ENCODE results near the gene ARHGAP4.

ARHGAP4 gene

DNA sequence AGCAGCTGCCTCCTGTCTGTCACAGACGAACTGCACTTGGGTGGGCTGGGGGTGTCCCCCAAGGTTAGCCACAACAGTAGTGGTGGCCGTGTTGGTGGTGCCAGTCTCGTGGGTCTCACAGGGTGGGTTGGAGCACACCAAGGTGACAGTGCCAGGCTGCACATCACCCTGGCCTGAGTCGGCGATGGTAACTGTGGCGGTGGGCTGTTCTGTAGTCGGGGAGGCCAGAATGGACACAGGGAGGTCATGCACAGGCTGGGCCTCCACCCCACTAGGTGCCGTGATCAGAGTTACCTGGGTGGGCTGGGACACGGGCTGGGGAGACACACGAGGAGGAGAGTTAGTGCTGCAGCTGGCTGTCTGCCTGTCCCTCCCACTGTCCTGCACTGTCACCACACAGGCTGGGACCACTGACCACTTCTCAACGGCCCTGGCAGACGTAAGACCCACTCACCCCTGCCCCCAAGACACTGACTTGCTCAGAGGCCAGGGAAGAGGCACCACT lies 29.2 kb upstream of the ARHGAP4 start:
- no peaks in the 10 kb centered on the region for H3K9me3 Mint-ChIP-seq
- peak overlapping the region; percentile 52 for H3K27ac Mint-ChIP-seq
- peaks cover 18% of the 10 kb centered on the region for H3K36me3 Mint-ChIP-seq (ENCODE audit: low read depth)
- H3K4me3 Mint-ChIP-seq, result no peak overlapping the region
- H3K4me1 Mint-ChIP-seq (ENCODE audit: low read depth), result peaks cover 5% of the 10 kb centered on the region
- no peaks in the 10 kb centered on the region for H3K27me3 Mint-ChIP-seq (ENCODE audit: low read depth)

DNA sequence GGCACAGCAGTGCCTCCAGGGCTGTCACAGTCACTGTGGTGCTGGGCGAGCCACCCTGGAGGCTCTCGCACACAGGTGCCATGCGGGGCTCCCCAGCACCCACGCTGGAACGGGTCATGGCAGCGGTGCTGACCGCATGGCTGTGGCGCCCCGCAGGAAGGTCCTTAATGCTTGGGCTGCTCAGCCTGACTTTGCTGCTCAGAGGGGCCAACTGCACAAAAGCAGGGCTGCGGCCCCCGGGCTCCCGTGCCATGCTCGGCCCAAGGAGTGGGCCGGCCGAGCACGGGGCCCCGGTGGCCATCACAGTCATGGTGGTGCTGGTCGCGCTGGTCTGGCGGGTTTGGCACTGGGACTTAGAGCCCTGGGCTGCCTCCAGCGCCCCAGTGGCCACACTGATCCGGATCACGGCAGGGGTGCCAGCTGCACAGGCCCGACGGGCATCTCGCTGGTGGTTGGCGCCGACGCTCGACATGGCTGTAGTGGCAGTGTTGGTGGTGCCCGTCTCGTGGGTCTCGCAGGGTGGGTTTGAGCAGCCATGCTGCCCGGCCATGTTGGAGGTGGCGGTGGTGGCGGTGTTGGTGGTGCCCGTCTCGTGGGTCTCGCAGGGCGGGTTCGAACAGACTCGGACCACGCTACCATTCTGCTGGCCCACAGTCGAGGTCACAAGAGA lies 28.6 kb upstream of the ARHGAP4 start:
- Mint-ChIP-seq H3K27me3 (ENCODE audit: low read depth) (no peaks in the 10 kb centered on the region), H3K9me3 (no peaks in the 10 kb centered on the region), H3K4me3 (no peak overlapping the region), H3K4me1 (ENCODE audit: low read depth) (peaks cover 6% of the 10 kb centered on the region), H3K27ac (no peak overlapping the region), H3K36me3 (ENCODE audit: low read depth) (peaks cover 19% of the 10 kb centered on the region)

GRCh38 chrX:153953892-153954557 lies 28.0 kb upstream of the ARHGAP4 start:
- no peaks in the 10 kb centered on the region for H3K27me3 Mint-ChIP-seq (ENCODE audit: low read depth)
- peaks cover 21% of the 10 kb centered on the region for H3K36me3 Mint-ChIP-seq (ENCODE audit: low read depth)
- H3K4me3 Mint-ChIP-seq, result no peak overlapping the region
- H3K4me1 Mint-ChIP-seq (ENCODE audit: low read depth), result peaks cover 10% of the 10 kb centered on the region
- H3K27ac Mint-ChIP-seq, result no peak overlapping the region
- no peaks in the 10 kb centered on the region for H3K9me3 Mint-ChIP-seq

- Mint-ChIP-seq H3K4me1 (ENCODE audit: low read depth) (peaks cover 10% of the 10 kb centered on the region), H3K36me3 (ENCODE audit: low read depth) (peaks cover 20% of the 10 kb centered on the region), H3K27me3 (ENCODE audit: low read depth) (no peaks in the 10 kb centered on the region), H3K27ac (no peak overlapping the region), H3K9me3 (no peaks in the 10 kb centered on the region), H3K4me3 (no peak overlapping the region)
These were observed 27.3 kb upstream of the ARHGAP4 start for GRCh38 chrX:153953342-153953830.

DNA sequence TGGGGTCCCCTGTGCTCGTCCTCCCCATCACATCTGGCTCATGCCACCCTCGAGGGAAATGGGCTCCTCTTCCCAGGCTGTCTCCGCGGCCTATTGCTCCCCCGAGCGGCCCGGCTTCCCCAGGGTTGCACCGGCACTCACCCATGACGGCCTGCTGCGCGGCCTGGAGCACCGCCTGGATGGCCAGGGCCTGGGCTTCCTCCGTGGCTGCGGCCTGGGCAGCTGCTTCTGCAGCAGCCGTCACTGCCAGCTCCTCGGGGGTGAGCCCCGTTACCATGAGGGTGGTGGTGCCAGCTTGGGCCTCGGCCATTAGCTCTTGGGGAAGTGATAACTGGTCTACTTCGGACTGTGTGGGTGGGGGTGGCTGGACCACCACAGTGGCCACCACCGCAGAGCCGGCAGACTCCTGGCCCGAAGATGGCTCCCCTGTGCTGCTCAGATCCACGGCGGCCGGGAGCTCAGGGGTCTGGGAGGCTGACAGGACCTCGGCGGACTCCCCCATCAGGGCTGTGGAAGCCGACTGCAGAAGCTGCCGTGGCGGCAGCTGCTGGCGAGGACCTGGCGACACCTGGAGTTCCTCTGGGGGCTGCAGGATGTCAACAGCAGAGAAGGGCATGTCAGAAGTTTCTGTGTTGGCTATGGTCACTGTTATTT lies 26.4 kb upstream of the ARHGAP4 start:
- no peaks in the 10 kb centered on the region for H3K9me3 Mint-ChIP-seq
- no peak overlapping the region for H3K4me3 Mint-ChIP-seq
- H3K27me3 Mint-ChIP-seq (ENCODE audit: low read depth), result no peaks in the 10 kb centered on the region
- peaks cover 11% of the 10 kb centered on the region for H3K4me1 Mint-ChIP-seq (ENCODE audit: low read depth)
- no peak overlapping the region for H3K27ac Mint-ChIP-seq
- H3K36me3 Mint-ChIP-seq (ENCODE audit: low read depth), result peaks cover 18% of the 10 kb centered on the region

DNA sequence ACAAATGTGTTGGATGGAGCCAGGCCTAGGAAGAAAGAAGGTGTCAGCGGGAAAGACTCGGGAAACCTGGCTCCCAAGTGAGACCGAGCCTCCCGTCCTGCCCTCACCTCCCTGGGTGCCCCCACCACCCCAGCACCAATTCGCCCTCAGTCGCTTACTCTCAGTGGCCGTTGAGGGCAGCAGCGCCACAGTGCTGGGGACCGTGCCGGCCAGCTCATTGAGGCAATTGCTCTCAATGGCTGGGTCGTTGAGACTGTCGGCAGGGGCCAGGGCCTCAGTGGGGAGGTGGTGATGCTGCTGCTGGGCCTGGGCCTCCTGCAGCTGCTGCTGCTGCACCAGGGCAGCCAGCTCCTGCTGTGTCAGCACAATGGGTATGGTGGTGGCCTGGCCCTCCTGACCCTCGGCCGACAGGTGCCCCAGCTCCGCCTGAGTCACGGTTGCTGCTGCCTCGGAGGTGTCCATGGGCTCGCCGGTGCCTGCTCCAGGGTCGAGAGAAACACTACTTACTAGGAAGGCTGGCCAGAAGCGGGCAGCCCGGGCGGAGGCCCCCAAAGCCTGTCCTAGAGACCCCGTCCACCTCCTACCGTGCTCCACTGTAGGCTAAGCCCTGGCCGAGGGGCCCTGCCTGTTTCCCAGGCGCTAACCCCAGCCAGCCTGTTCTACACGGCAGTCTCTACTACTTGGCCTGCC lies 25.8 kb upstream of the ARHGAP4 start:
- Mint-ChIP-seq H3K27ac (no peak overlapping the region), H3K4me3 (no peak overlapping the region), H3K36me3 (ENCODE audit: low read depth) (peaks cover 20% of the 10 kb centered on the region), H3K4me1 (ENCODE audit: low read depth) (peaks cover 13% of the 10 kb centered on the region), H3K9me3 (no peaks in the 10 kb centered on the region), H3K27me3 (ENCODE audit: low read depth) (no peaks in the 10 kb centered on the region)

- Mint-ChIP-seq H3K36me3 (ENCODE audit: low read depth) (peaks cover 17% of the 10 kb centered on the region), H3K4me3 (no peak overlapping the region), H3K4me1 (ENCODE audit: low read depth) (peaks cover 11% of the 10 kb centered on the region), H3K9me3 (no peaks in the 10 kb centered on the region), H3K27me3 (ENCODE audit: low read depth) (no peaks in the 10 kb centered on the region), H3K27ac (no peak overlapping the region)
These were observed 24.1 kb upstream of the ARHGAP4 start for GRCh38 chrX:153950127-153950526.

- peak overlapping the region; percentile 31 for H3K27ac Mint-ChIP-seq
- H3K27me3 Mint-ChIP-seq (ENCODE audit: low read depth), result no peaks in the 10 kb centered on the region
- peak overlapping the region; percentile 25 for H3K4me3 Mint-ChIP-seq
- H3K4me1 Mint-ChIP-seq (ENCODE audit: low read depth), result peaks cover 14% of the 10 kb centered on the region
- no peaks in the 10 kb centered on the region for H3K9me3 Mint-ChIP-seq
- H3K36me3 Mint-ChIP-seq (ENCODE audit: low read depth), result peaks cover 19% of the 10 kb centered on the region
These were observed 23.1 kb upstream of the ARHGAP4 start for GRCh38 chrX:153948847-153949805.

- Mint-ChIP-seq H3K27ac (peak overlapping the region; percentile 41), H3K4me3 (no peak overlapping the region)
These were observed 22.0 kb upstream of the ARHGAP4 start for GRCh38 chrX:153948002-153948466.

GRCh38 chrX:153947009-153947769 lies 21.1 kb upstream of the ARHGAP4 start:
- Mint-ChIP-seq H3K27ac (peak overlapping the region; percentile 87), H3K36me3 (ENCODE audit: low read depth) (peaks cover 17% of the 10 kb centered on the region), H3K4me3 (peak overlapping the region; percentile 3), H3K4me1 (ENCODE audit: low read depth) (peaks cover 14% of the 10 kb centered on the region), H3K27me3 (ENCODE audit: low read depth) (no peaks in the 10 kb centered on the region), H3K9me3 (no peaks in the 10 kb centered on the region)

More at GRCh38 chrX:153948002-153948466, 22.0 kb upstream of the ARHGAP4 start:
- H3K9me3 Mint-ChIP-seq, result no peaks in the 10 kb centered on the region
- H3K36me3 Mint-ChIP-seq (ENCODE audit: low read depth), result peaks cover 17% of the 10 kb centered on the region
- H3K4me1 Mint-ChIP-seq (ENCODE audit: low read depth), result peaks cover 14% of the 10 kb centered on the region
- no peaks in the 10 kb centered on the region for H3K27me3 Mint-ChIP-seq (ENCODE audit: low read depth)

- no peak overlapping the region for H3K27ac Mint-ChIP-seq
- H3K9me3 Mint-ChIP-seq, result no peaks in the 10 kb centered on the region
- no peak overlapping the region for H3K4me3 Mint-ChIP-seq
- no peaks in the 10 kb centered on the region for H3K27me3 Mint-ChIP-seq (ENCODE audit: low read depth)
- peaks cover 14% of the 10 kb centered on the region for H3K36me3 Mint-ChIP-seq (ENCODE audit: low read depth)
- H3K4me1 Mint-ChIP-seq (ENCODE audit: low read depth), result peaks cover 16% of the 10 kb centered on the region
These were observed 20.2 kb upstream of the ARHGAP4 start for GRCh38 chrX:153945956-153946943.

- Mint-ChIP-seq H3K36me3 (ENCODE audit: low read depth) (peaks cover 9% of the 10 kb centered on the region), H3K27me3 (ENCODE audit: low read depth) (no peaks in the 10 kb centered on the region), H3K9me3 (no peaks in the 10 kb centered on the region), H3K4me3 (peak overlapping the region; percentile 85), H3K4me1 (ENCODE audit: low read depth) (peaks cover 14% of the 10 kb centered on the region), H3K27ac (no peak overlapping the region)
These were observed 18.7 kb upstream of the ARHGAP4 start for GRCh38 chrX:153944800-153945150.
